Hypothalamus (tissue), 51 donors: ENCODE results near the gene PLB1.

Source experiments
- DNase-seq, 51 donors: peaks; one replicate each; lab custom pipeline; 2025; lab: John Stamatoyannopoulos, UW

Gene PLB1

DNA sequence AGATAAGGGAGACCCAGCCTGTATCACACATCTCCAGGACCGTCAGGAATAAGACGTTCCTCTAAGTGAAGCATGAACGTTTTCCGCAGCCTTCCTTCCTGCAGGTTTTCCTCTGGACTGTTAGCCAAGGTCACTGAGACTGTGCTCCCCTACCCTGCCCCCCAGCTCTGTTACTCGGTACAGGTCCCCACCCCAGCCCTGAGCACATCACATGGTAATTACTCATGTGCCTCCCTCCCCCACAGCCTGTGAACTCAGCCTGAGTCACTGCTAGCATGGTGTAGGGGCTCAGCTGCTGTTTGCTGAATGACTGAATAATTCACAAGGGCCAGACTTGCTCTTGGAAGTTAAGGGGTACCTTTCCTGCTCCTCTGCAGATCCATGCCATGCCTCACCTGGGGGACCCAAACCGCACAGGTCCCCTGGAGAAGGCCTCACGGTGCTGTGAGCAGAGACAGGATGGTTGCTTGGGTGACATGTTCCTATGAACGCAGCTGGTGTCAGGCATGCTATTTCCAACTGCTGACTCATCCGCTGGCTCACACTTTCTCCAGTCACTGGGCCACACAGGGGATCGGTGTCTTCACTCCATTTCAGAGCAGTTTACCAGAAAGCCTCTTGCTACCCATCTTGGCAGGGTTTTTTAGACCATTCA lies 88.2 kb downstream of the PLB1 start:
- peak in 31 of 51 donors; percentile 5 to 93 (median 32) for DNase-seq

DNA sequence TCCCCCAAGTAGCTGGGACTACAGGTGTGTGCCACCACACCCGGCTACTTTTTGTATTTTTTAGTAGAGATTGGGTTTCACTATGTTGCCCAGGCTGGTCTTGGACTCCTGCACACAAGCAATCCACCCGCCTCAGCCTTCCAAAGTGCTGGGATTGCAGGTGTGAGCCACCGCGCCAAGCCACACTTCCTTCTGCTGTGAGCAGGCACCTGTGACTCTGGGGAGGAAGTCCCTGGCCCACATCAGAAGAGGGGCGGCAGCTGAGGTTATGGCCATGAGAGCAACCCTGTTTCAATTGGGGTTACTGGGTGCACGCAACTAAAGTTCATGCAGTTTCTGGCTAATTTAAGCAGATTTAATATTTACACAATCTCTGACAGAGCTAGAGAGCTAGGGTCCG lies 91.0 kb downstream of the PLB1 start:
- no peak for DNase-seq

DNA sequence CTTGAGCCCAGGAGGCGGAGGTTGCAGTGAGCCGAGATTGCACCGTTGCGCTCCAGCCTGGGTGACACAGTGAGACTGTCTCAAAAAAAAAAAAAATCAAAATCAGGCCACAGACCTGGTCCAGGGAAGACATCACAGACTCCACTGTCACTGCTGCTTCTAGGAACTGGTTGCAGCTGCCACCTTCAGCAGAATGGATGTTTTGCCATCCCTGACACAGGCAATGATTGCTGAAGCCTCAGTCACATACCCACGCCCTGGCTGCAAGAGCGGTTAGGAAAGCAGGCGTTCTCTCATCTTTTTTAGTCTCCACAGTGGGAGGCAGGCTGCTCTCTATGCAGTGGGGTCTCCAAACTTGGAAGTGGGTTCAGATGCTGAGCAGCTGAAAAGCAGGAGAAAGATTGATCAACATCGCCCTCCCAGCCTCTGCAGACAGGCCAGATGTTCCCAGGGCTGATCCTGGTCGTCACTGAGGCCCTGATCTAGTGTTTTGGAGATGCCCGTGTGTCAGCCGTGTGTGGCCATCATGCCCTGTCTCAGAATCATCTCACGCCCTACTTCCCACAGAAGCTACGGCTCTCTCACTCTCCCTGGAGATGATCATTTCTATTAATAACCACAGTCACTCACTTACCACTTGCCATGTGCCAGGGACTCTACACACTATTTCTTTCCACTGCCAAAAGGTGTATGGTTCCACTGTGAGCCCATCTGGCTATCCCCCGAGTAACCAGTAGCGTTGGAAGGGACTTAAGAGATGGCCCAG lies 91.8 kb downstream of the PLB1 start:
- peak in 1 of 51 donors; percentile 48 for DNase-seq

DNA sequence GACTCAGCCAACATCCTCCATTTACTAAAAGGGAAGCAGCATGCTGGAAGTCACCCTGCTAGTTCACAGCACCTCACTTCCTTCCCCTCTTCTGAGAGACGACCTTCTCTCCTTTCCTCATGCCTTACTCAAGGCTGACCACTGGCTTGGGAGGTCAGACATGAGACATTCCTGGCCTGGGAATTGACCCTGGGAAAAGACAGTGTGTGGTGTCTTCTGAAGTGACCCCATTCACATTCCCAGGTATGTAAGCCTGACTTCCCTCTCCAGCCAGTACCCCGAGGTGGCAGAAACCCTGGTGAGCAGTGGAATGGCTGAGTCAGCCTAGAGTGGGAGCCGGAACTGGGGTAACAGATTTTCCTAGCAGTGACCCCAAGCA lies 92.4 kb downstream of the PLB1 start:
- no peak for DNase-seq

DNA sequence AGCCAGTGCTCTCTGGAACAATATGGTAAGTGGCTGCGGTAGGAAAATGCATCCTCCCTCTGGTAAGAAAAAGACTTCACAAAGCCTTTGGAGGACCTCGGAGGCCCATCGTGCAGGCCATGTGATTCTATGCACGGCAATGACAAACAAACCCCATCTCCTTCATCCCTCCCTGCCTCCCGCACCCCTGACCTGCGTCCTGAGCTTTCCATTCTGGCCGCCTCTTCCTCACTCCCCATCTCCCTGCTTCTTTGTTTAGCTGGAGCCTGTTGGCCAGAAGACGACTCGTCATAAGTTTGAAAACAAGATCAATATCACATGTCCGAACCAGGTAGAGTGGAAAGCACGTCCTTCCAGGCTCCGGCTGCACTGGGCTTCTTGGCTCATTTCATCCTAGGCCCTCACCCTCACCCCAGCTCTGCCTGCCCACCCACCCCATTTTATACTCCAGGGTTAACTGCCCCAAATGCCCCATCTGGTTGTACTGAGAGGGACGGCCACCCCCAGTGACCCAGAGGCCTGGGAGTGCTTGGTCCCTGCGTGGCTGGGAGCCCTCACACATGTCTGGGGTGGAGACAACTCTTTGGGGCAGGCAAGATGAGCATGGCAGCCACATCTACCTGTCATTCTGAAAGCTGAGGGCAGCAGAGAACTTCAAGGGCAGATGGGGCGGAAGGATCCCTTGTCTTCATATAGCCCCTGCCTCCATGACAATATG lies 94.0 kb downstream of the PLB1 start:
- no peak for DNase-seq

DNA sequence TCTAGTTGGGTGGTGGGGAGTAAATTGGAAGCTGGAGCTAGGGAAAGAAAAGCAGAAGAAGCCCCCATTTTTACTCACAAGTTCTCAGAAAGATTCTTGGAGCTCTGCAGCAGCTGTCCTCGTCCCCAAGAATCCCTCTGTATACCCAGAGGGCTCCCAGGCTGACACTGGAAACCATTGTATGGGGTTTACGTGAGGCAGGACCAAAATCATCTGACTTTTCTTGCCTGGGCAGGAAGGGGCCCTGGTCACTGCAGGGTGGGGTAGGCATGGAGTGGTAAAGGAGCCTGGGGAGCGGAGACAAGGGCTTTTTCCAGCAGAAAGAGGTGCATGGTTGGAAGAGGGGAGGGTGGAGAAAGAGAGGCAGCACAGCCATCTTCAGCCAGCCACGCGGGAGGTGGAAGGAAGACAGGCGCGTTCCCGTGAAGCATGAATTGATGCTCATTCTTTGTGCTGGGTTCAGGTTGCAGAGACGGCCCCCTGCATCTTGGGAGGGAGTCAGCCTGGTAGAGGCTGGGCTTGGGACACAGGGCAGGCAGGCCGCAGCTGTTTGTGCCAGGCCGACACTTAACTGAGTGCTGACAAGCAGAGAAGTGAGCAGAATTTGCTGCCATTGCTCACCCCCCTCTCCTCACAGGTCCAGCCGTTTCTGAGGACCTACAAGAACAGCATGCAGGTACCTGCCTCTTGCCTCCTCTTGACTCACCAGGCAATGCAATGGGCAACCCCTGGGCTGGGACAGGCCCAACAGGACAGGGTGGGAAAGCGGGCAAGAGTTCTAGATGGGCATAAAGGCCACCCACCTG lies 94.8 kb downstream of the PLB1 start:
- DNase-seq, result no peak

DNA sequence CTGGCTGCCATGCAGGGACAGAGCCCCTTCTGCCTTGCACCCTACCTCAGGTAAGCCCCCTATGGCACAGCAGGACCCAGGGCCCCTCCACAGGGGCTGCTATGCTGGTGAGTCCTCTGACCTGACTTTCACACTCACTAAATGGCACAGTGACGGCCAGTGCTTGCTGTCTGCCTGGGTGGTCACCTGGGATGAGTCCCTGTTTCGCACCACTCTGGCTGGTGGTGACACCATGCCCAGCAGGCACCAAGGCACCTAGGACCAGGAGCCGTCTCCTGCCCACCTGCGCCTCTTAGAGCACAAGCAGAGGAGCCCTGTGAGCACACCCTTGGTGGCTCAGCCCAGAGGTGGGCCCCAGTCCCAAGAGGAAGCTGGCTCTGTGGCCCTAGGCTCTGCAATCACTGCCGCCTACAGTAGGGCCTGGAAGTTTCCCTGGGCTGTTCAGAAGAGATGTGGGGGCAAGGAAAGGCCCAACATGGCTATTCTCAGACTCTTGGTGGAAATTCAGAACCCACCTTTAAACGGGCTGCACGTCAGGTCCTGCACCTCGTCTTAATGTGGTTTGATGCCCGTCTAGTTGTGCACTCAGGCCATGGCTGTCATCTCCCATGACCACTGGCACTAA lies 96.0 kb downstream of the PLB1 start:
- DNase-seq, result no peak

DNA sequence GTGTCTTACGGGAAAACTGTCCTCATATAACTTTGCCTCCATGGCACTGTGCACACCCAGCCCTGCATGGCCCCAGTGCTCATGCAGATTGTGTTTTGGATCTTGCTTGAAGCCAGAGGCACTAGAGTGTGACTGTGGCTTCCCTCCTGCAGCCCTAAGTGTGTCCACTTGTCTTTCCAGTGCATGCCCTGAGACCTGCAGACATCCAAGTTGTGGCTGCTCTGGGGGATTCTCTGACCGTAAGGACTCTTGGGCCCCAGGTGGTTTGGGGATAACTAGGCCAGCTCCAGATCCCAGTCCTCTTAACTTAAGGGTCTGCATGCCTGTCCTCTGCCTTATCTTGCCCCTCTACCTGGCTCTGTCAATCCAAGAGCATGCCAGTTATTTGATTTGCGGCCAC lies 96.6 kb downstream of the PLB1 start:
- no peak for DNase-seq

DNA sequence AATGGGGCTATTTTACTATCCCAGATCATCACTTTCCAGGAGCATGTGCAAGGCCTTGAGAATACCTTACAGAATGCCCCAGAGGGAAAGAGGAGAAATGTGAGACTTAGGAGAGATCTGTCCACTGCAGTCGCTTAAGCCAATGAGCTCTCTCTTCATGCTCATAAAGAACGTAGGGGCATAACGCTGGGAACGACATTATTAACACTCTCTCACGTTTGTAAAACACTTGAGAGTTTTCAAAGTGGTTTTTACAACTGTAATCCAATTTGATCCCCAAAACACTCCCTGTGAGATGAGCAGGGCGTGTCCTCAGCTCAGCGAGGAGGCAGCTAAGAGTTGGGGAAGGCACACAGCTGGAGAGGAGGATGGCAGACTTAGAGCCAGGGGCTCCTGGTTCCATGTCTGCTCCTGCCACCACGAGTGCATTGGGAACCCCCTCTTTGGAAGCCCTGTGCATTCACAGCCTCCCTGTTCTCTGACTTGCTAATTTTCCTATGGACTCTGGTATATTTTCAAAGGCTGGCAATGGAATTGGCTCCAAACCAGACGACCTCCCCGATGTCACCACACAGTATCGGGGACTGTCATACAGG lies 97.4 kb downstream of the PLB1 start:
- no peak for DNase-seq

DNA sequence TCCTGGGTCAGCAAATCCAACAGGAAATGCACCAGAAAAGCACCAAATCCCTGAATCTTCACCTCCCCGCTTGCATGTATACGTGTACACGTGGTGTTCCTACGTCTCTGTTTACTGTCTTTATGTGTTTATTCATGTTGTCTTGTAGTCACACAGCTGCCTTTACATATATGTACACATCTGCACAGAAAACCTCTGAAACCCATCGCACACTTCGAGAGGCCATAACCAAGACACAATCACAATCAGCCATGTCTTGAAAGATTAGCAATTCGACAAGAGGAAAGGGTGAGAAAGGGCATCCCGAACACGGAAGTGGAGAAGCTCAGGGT lies 98.1 kb downstream of the PLB1 start:
- no peak for DNase-seq

DNA sequence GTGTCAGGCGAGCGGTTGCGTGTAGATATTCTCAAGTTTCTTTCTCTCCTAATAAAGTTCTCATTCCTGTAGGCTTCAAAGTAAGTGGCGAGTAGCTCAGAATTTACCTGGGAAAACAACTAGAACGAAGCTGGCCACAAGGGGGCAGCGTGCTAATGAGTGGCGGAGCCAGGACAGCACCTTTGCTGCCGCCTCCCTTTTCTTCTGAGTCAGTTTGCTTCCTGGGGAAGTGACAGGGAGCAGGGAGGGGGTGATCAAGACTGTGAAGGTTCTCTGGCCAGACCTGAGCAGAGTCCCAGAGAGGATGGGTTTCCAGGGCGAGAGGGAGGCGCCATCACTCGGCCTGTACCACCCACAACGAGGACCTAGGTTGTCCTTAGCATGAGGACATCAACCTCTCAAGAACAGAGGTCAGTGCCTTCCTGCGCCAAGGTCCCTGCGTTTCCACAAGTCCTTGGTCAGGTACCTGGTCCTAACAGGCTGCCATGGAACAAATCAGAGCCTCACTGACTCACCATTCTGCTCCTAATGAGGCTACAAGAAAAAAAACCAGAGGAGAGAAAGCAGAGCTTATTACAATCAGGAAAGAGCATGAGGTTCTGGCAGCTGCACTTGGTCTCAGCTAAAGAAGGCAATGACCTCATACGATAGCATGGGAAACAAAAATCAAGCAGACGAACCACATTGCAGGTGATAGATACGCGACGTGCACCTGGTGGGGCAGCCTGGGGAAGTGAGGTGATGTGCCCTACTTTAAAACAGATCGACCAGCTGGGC lies 98.7 kb downstream of the PLB1 start:
- DNase-seq, result peak in 50 of 51 donors; percentile 8 to 86 (median 62)

DNA sequence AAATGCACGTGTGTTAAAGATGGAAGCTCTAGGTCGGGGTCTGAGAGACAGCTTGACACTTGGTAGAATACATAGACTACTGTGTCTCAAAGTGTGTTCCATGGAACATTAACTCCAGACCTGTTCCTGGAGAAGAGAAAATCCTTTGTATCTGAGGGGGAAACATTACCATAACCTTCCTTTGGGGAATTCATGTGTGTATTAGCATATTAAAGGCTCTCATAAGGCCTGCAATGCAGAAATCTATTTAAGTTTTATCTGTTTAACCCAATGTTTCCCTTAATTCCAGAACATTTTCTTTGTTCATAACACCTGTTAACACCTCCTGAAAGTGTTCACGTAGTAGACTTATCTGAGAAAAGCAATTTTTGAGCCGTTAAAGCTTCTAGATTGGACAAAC lies 99.5 kb downstream of the PLB1 start:
- no peak for DNase-seq

DNA sequence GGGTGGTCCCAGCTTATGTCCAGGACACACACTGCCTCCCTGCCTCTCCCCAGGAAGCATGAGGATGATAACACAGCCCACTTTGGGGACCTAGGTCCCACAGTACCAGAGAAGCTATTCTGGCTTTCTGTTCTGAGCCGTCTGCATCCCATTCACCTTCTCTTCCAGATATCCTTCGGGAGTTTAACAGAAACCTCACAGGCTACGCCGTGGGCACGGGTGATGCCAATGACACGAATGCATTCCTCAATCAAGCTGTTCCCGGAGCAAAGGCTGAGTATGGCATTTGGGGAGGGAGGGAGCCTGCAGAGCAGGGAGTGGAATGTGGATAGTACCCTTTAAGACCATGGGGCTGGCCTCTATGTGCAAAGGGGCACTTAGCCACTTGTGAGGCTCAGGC lies 102.6 kb downstream of the PLB1 start:
- no peak for DNase-seq

DNA sequence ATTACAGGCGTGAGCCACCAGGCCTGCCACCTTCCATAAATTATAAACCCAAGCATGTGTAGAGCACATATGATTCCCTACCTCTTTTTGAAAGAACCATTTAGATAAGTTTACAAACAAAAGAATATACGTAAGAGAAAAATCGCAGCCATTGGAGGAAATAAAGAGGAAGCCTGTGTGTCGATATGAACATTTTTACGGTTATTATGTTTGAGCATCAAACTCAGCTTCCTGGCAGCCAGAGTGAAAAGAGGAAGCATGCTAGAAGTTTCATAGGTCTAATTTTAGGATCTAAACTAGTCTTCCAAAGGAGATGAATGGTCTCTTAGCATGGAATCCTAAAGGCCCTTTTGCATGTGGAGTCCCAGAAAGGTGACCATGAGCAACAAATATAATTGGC lies 104.3 kb downstream of the PLB1 start:
- no peak for DNase-seq

DNA sequence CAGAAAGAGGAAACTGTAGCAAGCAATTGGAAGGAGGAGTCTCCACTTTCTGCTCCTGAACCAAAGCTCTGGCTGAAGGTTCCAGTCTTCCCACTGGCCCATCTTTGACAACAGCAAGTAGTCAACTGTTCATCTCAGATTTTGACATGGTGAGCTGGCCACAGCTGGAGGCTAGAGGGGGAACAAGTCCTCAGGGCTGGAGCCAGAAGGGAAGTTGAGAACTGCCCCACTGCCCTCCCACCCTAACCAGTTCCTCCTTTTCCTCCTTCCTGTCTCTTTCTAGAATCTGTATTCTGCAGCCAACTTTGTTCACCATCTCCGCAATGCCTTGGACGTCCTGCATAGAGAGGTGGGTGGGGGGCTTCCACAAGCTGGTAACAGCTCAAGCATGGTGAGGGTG lies 105.8 kb downstream of the PLB1 start:
- DNase-seq, result peak in 4 of 51 donors; percentile 9 to 14 (median 10)

DNA sequence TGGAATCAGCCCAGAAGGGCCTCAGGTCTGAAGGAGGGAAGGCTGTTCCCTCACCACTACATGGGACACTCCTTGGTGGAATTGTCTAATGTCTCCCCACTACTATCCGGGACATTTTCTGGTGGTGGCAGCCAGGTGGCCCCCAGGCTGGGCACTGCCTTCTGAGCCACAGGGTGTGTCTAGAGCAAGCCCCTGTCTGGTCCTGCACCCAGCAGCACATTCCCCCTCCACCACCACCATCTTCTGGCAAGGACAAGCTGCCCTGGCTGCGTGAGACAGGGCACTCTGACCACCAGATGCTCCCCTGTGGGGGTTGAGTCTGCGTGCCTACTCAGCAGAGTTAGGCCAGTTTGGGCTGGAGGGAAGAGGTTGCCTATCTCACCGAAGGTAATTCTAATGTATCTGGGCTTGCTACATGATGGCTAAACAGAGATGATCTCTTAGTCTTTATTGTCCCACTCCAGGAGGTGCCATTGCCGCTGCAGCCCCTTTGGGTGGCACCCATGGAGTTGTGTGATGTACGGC lies 106.3 kb downstream of the PLB1 start:
- DNase-seq, result no peak

DNA sequence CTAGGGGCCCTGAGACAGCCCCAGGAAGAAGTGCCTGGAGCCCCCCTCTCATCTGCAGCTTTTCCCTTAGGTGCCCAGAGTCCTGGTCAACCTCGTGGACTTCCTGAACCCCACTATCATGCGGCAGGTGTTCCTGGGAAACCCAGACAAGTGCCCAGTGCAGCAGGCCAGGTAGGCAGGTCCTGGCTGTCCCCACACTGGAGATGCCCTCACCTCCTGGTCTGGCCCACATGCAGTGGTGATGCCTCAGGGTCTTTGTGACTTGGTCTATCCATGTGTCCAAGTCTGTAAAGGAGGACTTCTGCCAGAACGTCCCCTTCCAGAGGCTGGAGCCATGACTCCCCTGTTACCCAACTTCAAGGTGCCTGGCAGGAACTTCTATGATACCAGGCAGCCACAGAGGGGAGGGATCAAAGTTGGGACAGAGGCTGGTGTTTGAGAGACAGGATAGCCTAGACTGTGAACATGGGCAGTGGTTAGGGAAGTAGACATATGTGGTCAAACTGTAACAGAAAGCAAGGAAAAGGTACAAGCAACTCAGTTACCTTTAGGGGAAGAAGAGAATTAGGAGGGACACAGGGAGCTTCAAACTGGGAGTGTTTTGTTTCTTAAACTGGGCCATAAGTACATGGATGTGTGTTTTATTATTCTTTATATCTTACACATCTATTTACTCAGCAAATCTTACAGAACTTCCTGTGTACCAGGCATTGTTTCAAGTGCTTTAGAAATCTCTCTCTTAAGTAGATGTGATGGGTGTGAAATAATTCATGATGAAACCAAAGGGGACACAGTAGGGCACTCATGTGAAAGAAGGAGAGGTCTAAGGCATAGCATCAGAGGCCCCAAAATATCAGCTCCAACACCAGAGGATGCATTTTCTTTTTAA lies 107.1 kb downstream of the PLB1 start:
- no peak for DNase-seq

DNA sequence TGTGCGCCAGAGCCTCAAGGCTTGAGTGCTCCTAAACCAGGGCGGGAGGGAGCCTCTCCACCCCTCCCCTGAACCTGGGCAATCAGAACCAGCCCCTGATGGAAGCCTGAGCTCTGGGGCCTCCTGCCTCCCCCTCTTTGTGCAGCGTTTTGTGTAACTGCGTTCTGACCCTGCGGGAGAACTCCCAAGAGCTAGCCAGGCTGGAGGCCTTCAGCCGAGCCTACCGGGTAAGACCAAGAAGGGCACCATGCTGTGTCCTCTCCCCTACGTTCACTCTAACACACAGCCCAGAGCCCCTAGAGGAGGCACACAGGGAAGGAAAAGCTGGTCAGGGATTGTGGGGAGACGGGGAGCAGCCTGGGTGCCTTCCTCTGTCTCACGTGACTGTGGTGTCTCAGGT lies 108.0 kb downstream of the PLB1 start:
- no peak for DNase-seq
